ENCODE measurements around the gene TMEM126A.
A peak's percentile ranks its signal among the peaks of the same experiment; 100 is the strongest.
"Not testable (repeated sequence)": the region's sequence is repeated elsewhere in the genome, so short reads cannot be mapped to it uniquely, and the experiment has no call there.

TMEM126A gene

DNA sequence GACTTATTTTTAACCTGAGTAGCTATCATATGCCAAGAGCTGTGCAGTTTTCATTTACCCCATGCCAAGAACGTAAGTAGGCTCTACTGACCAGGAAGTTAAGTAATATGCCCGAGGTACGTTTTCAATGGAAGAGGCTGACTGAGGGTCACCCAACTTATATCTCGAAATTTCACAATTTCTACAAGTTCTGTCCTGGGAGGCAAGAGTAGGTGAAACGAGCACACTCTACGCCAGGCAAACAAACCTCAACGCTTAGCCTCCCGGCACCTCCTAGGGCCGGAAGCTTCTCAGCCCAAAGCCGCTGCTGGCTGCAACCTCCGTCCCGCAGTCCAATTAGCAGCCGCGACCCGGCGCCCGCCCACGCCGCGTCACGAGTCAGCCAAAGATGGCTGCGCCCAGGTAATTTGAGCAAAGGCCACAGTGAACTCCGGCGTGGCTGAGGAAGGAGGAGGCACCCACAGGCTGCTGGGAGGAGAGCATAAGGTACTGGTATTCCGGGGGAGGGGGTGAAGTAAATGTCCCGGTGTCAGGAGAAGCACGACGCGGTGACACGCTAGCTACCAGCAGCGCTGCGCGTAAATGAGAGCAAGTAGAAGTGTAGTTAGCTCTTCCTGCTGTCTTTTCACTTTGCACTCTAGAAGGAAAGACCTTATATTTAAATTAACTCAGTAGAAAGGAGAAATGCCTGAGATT lies at the start of gene TMEM126A:
TSS of gene TMEM126A (plus strand) at position 364 of the 696 bp plus-strand sequence. CDS start 2,289 bp downstream, outside the sequence.
- peak; percentile 74 to 78 for DNase-seq

DNA sequence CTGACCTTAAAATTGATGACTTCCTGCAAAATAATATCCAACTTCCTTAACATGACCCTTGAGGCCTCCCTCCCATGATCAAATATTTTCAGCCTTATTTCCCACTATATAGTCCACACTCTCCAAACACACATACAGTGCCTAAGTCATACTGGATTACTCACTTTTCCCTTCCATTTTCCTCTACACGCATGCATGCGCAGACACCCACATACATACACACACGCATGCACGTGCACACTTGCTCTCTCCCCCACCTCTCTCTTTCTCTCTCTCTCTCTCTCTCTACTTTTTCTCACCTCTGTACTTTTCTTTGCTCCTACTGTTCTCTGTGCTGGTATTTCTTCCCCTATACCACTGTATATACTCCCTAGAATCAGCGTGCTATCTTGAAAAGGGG lies 48.7 kb upstream of the TMEM126A start:
- DNase-seq: no peak

DNA sequence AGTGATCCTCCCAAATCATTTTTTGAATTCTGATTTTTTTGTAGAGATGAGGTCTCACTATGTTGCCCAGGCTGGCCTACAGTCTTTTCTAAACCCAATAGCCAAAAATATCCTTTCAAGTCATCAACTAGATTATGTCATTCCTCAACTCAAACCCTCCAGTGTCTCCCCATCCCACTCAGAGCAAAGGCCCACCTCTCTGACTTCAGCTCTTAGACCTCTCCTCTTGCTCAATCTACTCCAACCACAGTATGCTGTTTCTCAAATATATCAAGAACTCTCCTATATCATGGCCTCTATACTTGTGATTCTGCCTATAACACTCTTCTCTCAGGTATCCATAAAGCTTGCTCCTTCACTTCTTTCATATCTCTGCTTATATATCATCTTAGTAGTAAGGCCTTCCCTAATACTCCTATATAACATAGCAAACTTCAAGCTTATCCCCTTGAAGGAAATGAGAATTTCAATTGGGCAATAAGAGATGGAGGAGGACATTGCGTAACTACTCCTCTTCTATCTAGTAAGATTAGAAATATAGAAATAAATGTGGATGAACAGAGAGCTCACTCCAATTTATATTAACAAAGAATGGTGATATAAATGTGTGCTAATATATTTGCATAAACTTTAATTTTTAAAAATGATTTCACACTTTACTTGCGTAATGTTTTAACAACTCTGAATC lies 45.1 kb upstream of the TMEM126A start:
- no peak for DNase-seq

DNA sequence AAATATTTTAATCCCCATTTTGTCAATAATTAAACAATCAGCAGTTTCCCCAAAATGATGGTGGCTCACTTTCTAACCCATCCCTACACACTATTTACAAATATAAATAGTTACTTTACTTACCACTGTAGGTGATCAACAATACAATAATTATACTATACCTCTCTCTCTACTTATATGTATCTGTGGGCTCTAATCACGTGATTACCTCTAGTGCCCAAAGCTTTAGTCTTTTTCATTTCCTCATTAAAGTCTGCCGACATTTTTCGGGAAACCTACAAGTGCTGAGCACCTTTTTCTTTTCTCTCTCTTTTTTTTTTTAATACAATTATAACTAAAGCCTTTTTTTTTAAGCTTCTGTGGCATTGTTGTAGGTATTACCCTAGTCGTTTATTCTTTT lies 44.5 kb upstream of the TMEM126A start:
- DNase-seq: no peak

DNA sequence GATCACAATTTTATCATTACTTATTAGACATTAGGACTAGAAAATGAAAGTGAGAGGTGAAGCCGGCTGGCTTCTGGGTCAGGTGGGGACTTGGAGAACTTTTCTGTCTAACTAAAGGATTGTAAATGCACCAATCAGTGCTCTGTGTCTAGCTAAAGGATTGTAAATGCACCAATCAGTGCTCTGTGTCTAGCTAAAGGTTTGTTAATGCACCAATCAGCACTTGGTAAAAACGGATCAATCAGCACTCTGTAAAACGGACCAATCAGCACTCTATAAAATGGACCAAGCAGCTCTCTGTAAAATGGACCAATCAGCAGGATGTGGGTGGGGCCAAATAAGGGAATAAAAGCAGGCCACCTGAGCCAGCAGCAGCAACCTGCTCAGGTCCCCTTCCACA lies 41.5 kb upstream of the TMEM126A start:
- DNase-seq: not testable (repeated sequence)

DNA sequence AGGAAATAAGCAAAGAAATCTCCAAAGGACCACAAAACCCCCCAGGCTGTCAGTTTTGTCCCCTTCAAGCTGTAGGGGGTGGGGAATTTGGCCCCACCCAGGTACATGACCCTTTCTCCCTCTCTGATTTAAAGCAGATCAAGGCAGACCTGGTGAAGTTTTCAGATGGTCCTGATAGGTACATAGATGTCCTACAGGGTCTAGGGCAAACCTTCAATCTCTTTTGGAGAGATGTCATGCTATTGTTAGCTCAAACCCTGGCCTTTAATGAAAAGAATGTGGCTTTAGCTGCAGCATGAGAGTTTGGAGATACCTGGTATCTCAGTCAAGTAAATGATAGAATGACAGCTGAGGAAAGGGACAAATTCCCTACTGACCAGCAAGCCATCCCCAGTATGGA lies 39.1 kb upstream of the TMEM126A start:
- DNase-seq: not testable (repeated sequence)

DNA sequence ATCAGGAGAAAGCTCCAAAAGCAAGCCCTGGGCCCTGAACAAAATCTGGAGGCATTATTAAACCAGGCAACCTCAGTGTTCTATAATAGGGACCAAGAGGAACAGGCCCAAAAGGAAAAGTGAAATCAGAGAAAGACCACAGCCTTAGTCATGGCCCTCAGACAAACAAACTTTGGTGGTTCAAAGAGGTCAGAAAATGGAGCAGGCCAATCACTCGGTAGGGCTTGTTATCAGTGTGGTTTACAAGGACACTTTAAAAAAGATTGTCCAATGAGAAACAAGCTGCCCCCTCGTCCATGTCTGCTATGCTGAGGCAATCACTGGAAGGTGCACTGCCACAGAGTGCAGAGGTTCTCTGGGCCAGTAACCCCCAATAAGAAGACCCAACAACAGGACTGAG lies 38.5 kb upstream of the TMEM126A start:
- not testable (repeated sequence) for DNase-seq

DNA sequence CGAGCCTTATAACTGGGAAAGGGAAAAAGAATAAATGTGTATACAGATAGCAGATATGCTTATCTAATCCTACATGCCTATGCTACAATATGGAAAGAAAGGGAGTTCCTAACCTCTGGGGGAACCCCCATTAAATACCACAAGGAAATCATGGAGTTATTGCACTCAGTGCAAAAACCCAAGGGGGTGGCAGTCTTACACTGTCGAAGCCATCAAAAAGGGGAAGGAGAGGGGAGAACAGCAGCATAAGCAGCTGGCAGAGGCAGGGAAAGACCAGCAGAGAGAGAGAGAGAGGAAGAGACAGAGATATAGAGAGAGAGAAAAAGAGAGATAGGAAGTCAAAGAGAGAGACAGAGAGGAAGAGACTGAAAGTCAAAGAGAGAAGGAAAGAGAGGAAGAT lies 36.1 kb upstream of the TMEM126A start:
- not testable (repeated sequence) for DNase-seq

DNA sequence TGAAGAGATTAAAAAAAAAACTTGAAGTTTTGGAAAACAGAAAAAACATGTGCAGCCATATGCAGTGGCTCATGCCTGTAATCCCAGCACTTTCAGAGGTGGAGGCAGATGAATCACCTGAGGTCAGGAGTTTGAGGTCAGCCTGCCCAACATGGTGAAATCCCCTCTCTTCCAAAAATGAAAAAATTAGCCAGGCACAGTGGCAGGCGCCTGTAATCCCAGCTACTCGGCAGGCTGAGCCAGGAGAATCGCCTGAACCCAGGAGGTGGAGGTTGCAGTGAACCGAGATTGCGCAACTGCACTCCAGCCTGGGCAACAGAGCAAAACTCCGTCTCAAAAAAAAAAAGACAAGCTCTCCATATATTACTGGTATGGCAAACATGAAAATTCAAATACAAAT lies 28.3 kb upstream of the TMEM126A start:
- DNase-seq: no peak

DNA sequence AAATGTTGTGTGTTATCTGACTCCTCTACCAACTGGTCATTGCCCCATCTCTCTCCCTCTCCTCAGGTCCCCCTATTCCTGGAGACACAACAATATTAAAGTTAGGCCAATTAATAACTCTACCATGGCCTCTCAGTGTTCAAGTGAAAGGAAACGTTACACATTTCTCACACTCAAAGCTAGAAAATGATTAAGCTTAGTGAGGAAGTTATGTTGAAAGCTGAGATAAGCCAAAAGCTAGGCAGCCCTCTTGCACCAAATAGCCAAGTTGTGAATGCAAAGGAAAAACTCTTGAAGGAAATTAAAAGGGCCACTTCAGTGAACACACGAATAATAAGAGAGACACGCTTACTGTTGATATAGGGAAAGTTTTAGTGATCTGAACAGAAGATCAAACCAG lies 27.5 kb upstream of the TMEM126A start:
- no peak for DNase-seq

DNA sequence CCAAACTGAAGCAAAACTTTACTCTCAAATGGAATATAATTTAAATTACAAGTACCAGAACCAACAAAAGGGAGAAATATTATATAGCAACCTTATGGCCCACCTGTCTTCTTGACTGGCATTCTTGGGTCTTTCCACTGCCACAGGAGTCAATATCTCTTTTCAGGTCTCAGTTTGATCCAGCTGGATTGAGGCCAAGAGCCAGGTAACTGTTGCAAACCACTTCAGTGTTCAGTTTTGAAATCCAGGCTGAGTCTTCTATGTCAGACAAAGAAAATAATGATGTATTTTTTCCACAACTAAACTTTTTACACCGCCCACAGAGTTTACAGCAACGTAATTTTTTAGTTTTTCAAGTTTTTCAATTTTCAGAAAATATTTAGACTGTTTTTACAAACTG lies 21.3 kb upstream of the TMEM126A start:
- no peak for DNase-seq

DNA sequence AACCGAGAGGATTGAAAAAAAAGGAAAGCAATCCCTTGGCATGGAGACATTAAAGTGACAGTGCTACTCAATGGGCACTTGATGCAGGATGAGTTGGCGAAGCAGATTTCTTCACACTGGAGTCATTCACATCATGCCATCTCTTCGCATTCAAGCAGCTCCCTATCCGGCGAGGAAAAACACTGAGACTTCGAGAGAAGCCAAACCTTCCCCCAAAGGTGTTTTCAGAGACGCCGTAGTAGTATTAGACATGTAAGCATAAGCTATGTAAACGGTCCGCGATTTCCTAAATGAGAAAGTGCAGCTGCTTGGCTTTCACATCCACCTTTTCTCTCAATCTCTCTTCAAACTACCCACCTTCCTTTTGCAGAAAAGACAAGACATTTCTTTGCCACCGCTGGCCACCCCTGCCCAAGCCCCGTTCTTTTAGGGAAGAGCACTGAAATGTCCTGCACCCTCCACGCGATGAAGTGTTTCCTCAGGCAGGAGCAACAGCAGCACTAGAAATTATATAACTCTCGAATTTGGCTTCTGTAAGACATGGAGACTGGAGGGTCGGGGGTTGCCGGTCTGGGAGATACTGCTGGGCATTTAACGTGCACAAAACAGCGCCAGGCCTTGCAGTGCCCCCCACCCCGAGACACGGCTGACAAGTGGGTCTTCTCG lies 20.3 kb upstream of the TMEM126A start, which contains the start of gene DLG2:
TSS of gene DLG2 (minus strand) at position 13 of the 666 bp plus-strand sequence.
- no peak for DNase-seq

DNA sequence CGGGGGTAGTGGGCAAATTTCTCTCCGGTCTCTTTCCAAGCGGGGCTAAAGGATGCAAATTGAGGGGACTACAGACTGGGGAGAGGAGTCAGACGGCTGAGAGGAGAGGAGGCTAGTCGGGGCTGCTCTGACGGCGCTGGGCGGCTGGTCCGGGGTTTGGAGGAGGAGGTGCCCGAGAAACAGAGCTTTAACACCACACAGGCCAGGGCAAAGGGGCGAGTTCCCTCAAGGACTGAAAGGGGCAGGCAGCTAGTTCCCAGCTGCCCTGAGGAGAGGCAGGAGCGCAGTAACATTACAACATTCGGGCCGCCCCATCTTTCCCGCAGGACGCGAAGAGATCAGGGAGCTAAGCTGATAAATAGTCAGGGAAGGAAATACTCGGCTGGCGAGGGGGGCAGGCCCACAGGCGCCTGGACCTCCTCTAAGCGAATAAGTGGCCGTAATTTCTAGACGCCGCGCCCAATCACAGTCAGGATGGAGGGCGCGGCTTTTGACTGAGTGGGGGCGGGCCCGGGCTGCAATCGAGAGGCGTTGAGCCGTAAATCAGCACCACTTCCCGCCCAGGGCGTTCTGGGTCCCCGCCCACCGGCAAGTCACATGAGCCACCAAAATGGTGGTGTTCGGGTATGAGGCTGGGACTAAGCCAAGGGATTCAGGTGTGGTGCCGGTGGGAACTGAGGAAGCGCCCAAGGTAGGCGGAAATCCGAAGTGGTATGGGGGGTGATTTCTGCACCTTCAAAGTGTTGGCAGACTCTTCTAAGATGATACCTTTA lies 19.6 kb upstream of the TMEM126A start, which contains the start of gene TMEM126B:
TSS of gene TMEM126B (plus strand) at position 596 of the 773 bp plus-strand sequence. CDS start at position 611, 15 bp downstream.
- DNase-seq: peak; percentile 95

DNA sequence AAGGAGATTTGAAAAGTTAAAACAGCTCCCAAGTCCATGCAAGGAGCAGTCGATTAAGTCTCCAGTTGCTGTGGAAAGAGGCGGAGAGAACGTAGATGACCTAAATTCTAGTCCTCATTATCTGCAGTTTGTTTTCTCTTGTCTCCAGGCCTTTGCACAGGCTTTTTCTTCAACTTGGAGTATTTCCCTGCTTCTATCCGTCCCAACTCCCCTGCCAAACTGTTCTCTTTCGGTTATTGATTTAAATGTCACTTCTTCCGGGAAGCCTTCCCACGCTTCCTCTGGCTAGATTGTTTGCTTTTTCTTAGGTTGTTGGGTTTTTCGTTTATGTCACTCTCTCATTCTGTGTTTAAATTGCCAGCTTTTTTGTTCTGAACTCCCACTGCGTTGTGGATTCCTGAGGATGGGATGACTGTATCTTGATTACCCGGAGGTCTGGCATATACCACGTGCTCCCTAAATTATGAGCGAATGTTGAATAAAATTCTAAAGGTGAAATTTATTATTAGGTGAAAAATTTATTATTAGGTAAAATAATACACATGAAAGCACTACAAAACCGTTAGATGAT lies 18.9 kb upstream of the TMEM126A start:
- DNase-seq: no peak

DNA sequence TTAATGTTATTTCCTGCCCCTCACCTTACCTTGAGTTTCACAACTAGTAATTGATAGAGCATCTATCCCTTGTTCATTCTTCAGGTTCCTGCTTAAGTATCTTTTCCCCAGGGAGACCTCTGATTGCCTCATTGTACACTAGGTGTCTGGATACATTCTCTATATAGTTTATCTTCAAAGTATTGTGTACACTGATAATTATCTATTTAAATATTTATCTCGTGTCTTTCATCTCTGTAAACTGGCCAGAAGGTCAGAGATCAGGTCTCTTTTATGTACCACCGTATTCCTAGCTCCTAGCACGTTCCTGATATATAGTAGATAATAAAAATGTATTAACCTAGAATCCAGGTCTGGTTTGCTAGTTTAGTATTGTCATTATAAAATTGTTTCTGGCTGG lies 13.0 kb upstream of the TMEM126A start:
- DNase-seq: no peak

DNA sequence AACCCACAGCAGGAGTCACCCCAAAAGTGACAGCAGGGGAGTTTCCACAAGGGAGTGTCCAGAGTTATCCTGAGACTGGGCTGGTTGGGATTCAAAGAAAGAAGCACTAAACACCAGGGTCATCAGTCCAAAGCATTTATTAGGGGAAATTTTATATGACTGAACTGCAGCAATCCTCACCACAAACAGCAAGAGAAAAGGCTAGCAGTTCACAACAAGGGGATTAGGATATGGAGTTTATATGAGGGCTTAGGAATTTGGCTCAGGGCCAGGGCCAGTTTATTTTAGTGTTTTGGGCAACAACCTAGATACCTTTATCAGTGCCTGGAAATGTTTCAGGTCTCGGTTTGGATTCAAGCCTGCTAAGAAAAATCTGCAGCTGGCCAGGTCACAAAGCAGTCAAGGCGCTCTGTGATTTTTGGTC lies 4.6 kb upstream of the TMEM126A start:
- no peak for DNase-seq

DNA sequence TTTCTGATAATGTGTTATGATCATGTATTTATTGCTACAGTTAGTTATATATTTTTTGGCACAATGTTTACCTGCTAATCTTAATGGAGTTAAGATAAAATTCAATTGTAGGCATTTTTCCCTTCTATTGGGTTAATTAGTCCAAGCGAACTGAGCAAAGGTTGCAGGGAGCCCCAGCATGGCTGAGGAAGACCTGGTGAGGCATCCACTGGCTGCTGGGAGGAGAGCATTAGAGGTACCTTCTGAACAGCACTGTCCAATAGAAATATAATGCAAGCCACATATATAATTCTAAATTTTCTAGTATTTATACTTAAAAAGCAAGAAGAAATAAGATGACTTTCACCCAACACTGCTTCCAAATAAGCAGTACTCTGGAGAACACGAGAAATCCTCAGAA lies 689 bp upstream of the TMEM126A start:
- no peak for DNase-seq

DNA sequence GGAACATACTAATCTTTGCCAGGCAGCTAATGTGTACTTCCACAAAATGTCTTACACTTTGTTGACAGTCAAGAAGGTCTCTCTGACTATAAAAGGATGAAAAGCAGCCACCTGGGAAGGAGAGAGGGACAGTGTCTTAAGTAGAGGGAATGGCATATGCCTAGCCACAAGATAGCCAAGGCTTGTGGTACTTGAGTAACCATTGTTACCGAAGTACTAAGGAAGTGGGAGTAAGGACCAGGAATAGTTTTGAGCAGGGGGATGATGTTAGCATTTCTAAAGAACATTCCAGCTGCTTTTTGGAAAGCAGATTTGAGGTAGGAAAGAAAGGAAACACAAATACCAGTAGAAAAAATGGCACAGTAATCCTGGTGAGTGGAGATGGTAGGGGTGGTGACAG lies 3.4 kb downstream of the TMEM126A start:
- DNase-seq: no peak

DNA sequence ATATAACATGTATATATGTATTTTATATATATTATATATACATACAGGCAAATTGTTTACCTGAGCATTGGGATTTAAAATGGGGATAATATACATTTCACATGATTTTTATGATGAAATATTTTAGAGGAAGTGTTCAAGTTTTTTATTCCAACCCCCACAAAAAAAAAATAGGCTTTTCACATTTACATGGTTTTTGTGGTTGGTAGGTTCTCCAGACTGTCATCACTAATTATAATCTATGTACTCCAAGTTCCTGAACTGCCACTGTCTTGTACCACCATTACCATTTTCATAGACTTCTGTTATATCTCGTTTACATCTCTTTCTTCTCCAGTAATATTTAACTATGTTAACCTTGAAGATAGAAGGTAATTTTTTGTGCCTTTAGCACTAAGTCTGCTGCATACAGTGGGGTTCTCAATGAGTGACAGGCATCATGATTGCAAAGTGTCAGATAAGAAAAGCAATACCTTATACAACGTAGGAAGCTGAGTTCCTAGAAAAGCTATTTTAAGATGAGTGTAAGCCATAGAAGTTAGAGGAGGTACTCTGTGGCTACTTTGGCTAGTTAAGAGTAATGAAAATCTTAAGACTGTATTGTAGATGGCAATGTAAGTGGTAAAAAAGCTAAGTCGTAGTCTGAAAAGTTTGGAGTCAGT lies 5.2 kb downstream of the TMEM126A start:
- no peak for DNase-seq

DNA sequence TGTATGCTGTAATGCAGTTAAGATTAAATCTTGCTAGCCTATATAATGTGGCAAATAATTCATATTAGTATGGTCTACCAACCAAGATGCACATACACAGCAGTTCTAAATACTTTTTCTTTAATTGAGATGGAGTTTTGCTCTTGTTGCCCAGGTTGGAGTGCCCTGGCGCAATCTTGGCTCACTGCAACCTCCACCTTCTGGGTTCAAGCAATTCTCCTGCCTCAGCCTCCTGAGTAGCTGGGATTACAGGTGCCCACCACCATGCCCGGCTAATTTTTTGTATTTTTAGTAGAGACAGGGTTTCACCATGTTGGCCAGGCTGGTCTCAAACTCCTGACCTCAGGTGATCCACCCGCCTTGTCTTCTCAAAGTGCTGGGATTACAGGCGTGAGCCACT lies 6.6 kb downstream of the TMEM126A start:
- DNase-seq: not testable (repeated sequence)

DNA sequence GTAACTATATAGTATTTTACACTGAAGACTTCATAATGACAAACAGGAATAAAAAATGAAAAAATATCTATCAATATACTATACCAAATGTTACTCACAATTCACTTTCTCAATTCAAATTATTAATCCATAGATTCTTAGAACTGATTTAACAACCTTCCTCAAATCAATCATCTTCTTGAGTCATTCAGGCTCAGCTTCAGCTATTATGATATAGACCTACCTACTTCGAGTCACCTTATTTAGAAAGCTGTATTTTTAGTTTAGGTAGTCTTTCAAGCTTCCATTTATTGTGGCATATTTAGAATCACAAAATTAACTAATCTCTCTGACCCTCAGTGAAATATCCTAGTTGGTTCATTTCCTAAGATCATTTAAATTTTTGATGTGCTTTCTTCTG lies 9.0 kb downstream of the TMEM126A start:
- no peak for DNase-seq

DNA sequence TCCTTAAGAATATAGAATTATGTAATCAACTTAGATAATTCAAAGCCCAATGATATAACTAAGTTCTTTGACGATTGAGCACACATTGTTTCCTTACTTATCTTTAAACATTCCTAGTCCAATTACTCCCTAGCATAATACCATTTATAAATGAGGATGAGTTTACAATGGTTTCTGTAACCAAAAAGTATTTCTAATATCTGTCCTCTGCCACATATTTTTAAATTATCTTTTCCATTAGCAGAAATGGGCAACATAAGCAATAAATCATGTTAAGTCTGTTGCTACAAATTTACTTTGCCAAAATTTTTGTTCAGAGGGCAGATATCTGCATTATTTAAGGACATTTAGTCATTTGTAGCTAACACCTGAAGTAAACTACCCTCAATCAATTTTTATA lies 10.4 kb downstream of the TMEM126A start:
- no peak for DNase-seq
